HG02870 (cell line): Measurements from ENCODE around the gene HLA-DOA.
A peak's percentile ranks its signal among the peaks of the same experiment; 100 is the strongest.

Source experiments
- ATAC-seq: cut with Tn5 transposase; IDR thresholded peaks from one replicate; pipeline ENCODE4 v1.9.1; 2021; ENCODE audit warnings: mild to moderate bottlenecking, moderate library complexity; ENCODE audit not compliant: unreplicated experiment

Gene HLA-DOA

DNA sequence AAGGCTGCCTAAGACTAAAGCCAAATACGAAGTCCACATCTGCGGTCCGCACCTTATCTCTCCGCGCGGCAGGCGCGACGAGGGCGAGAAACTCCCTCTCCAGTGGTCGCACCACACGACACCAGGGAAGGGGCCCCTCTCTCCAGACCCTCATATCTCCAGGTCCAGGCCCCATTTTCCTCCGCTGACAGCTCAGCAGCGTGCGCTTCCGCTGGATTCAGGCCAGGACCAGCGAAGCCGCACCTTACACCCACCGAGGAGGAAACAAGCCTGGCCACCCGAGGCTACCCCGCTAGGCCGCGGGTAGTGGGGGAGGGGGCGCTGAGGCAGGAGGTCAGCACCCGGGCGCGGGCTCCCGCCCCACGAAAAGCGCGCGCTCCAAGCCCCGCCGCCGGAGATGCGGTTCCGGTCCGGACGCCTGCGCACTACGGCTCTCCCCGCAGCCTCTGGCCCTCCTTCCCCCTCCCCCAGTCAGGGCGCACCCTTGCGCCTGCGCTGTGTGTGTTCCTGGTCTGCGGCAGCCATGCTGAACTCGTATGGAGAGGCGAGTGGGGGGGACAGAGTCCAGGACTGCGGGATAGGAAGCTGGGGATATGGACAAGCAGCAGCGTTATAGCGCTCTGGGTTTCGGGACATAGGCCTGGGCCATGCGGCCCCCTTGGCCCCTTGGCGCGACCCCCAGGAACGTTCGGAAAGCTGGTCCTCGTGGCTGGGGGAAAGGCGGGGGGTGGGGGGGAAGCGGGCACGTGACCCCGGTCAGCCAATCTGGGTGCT is 41.1 kb downstream of the HLA-DOA start, which contains the start of gene BRD2:
Gene BRD2, plus strand, starts transcription at position 502 of the 774 bp plus-strand sequence. CDS start 4,305 bp downstream, outside the sequence.
- ATAC-seq = peak; percentile 33

DNA sequence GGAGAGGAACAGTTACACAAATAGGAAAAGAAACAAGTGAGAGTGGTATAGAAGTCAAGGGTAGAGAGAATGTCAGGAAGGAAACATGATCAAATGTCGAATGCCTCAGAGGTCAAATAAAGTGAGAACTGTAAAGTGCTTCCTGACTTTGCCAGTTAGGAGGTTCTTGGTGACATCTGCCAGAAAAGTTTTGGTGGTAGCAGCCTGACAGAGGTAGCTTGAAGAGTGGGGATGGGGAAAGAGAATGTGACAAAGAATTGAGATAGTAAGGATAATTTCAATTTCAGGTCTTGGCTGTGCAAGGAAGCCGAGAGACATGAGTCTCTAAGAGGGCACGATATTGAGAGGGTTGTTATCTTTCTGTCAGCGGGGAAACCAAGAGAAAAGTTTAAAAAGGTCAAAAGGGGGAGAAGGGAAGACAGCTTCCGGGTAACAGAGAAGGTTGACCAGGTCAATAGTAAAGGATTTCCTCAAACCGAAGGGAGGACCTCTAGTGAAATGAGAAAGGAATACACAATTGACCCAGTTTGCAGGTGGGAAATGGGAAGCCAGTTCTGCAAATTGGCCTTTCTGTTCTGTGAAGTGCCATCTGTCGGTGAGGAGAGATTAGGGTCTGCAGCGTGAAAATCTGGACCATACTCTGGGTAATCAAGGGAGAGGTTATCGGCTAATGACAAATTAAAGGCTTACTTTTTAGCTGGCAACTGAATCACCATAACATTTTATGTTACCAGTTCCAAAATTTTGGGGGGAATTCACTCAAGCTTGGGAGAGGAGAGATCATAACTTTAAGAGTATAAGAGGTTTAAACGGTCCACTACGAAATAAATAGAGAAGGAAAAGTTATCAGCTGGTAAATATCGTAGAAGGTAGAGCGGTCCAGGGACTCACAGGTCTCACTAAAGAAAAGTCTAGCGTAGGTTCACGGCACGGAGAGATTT is 42.0 kb downstream of the HLA-DOA start:
- ATAC-seq = no peak

DNA sequence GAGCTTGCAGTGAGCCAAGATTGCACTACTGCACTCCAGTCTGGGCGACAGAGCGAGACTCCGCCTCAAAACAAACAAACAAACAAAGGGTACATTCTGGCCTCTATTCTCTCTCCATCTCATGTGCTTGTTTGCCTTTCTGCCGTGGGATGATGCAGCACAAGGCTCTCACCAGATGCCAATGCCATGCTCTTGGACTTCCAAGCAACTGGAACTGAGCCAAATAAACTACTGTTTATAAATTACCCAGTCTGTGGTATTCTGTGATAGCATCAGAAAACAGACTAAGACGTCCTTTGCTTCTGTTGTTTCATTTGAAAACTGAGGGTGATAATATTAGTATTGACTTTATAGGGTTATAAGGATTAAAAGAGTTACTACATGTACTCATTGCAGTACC is 44.6 kb downstream of the HLA-DOA start:
- ATAC-seq = no peak

DNA sequence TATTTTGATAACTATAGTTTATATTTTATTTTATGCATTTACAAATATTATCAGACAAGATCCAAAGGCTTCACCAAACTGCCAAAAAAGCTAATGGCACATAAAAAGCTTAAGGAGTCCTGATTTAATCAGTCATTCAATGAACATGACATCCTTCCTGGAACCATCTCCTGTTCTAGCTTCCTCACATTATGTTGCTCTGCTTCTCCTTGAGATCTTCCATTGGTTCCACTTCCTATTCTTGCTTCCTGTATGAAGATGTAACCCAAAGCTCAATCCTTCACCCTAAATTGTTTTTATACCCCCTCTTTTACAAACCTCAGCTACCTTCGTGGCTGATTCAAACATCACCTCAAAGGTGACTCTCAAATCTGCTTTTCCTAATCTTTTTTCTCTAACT is 45.5 kb downstream of the HLA-DOA start:
- no peak for ATAC-seq

DNA sequence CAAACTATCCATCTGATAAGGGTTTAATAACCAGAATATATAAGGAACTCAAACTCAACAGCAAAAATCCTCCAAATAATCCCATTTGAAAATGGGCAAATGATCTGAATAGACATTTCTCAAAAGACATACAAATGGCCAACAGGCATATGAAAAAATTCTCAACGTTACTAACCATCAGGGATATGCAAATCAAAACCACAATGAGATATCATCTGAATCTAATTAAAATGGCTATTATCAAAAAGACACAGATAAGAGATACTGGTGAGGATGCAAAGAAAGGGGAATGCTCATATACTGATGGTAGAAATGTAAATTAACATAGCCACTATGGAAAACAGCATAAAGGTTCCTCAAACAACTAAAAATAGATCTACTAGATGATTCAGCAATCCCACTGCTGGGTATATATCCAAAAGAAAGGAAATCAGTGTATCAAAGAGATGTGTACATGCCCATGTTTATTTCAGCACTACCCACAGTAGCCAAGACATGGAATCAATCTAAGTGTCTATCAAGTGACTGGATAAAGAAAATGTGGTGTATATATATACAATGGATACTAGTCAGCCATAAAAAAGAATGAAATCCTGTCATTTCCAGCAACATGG is 47.1 kb downstream of the HLA-DOA start:
- ATAC-seq = no peak

DNA sequence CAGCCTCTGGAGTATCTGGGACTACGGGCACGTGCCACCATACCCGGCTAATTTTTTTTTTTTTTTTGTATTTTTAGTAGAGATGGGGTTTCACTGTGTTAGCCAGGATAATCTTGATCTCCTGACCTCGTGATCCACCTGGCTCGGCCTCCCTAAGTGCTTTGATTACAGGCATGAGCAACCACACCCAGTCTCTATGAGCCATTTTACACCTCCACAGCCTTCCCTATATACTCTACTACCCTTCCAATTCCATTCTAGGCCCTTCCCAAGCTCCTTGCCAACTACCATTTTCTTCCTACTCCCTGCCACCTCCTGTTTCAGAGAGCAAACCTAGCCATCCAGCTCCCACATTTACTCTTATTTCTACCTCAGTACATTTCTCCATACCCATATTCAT is 48.8 kb downstream of the HLA-DOA start:
- no peak for ATAC-seq

DNA sequence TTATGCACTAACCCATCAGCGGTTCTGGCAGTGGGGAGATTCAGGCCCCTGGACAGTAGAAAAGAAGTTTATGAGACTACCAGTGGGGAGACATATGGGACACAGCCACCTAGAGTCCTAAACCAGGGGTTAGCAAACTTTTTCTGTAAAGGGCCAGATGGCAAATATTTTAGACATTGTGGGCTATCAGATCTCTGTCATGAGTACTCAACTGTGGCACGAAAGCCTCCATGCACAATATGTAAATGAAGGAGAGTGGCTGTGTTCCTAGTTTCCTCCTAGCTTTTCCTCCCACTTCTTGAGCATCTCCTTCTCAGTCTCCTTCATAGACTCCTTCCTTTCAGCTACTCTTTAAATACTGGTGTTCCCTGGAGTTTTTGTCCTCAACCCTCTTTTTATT is 53.2 kb downstream of the HLA-DOA start:
- no peak for ATAC-seq

DNA sequence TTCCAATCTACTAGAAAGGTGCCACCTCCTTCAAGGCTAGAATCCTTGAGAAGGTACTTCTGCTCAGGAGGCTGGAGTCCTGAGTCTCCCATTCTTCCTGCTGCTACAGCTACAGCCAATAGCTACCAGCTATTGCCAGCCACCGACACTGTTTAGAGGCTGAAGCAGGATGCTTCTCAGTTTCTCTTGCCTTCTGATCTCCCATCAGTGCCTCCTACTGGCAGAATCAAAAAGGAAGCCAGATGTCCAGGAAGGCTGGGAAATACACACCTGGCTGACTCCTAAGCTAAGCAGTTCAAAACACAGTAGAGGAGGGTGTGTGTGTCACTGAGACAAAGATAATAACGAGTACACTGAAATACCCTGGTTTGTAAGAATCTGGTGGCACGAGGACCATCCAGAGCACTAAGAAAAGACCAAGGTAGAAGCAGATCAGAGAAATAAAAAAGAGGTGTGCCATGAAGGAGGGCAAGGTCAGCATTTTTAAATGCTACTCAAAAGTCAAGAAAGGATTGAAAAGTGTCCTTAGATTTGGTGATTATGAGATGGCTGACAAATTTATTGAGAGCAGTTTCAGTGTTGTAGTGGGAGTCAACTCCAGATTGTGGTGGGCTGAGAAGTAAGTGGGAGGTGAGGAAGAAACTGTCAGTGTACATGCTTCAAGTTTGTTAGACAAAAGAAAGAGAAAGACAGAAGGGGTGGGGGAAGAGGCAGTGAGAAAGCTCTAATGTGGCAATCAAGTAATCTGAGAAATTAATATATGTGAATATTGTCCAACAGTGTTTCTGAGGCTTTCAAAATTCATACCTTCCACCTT is 54.2 kb downstream of the HLA-DOA start:
- ATAC-seq = no peak

DNA sequence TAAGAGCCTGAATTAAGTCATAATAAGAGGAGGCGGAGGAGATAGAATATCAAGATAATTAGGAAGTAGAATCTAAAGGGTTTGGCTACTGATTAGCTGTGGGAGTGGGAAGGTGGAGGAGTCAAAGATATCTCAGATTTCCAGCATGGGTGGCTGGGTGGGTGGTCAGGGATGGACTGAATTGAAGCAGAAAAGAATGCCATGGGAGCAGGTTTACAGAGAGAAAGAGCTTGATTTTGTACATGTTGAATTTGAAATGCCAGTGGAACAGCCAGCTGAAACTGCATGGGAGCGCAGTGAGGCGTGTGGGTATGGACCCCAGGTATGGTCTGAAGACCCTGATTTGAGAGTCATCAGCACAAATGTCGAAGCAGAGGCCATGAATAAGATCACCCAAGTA is 55.1 kb downstream of the HLA-DOA start:
- no peak for ATAC-seq
